ENCODE data around the gene VPS13D.
"Not testable (repeated sequence)": the region's sequence is repeated elsewhere in the genome, so short reads cannot be mapped to it uniquely, and the experiment has no call there.

Gene VPS13D

GRCh38 chr1:12530462-12531178 lies 300.8 kb downstream of the VPS13D start:
- DNase-seq (ENCODE audit: extremely low read depth in 1 of 2, low read depth in 1 of 2), result no peak

GRCh38 chr1:12531179-12531499 lies 301.3 kb downstream of the VPS13D start:
- DNase-seq (ENCODE audit: extremely low read depth in 1 of 2, low read depth in 1 of 2), result no peak

- DNase-seq (ENCODE audit: extremely low read depth in 1 of 2, low read depth in 1 of 2), result no peak
Measured at GRCh38 chr1:12532405-12533315, 302.8 kb downstream of the VPS13D start.

- no peak for DNase-seq (ENCODE audit: extremely low read depth in 1 of 2, low read depth in 1 of 2)
Measured at GRCh38 chr1:12536023-12536639, 306.3 kb downstream of the VPS13D start.

GRCh38 chr1:12537294-12537693 lies 307.5 kb downstream of the VPS13D start:
- DNase-seq (ENCODE audit: extremely low read depth in 1 of 2, low read depth in 1 of 2), result no peak

GRCh38 chr1:12537906-12538461 lies 308.2 kb downstream of the VPS13D start:
- no peak for DNase-seq (ENCODE audit: extremely low read depth in 1 of 2, low read depth in 1 of 2)

- DNase-seq (ENCODE audit: extremely low read depth in 1 of 2, low read depth in 1 of 2), result not testable (repeated sequence)
Measured at GRCh38 chr1:12538536-12538935, 308.7 kb downstream of the VPS13D start.

- DNase-seq (ENCODE audit: extremely low read depth in 1 of 2, low read depth in 1 of 2), result no peak
Measured at GRCh38 chr1:12539320-12539704, 309.5 kb downstream of the VPS13D start.

- no peak for DNase-seq (ENCODE audit: extremely low read depth in 1 of 2, low read depth in 1 of 2)
Measured at GRCh38 chr1:12539705-12540579, 310.1 kb downstream of the VPS13D start.

GRCh38 chr1:12540580-12541273 lies 310.9 kb downstream of the VPS13D start:
- DNase-seq (ENCODE audit: extremely low read depth in 1 of 2, low read depth in 1 of 2), result no peak

- DNase-seq (ENCODE audit: extremely low read depth in 1 of 2, low read depth in 1 of 2), result no peak
Measured at GRCh38 chr1:12541274-12542137, 311.7 kb downstream of the VPS13D start.

GRCh38 chr1:12542138-12542465 lies 312.3 kb downstream of the VPS13D start:
- no peak for DNase-seq (ENCODE audit: extremely low read depth in 1 of 2, low read depth in 1 of 2)

- DNase-seq (ENCODE audit: extremely low read depth in 1 of 2, low read depth in 1 of 2), result no peak
Measured at GRCh38 chr1:12542616-12543592, 313.1 kb downstream of the VPS13D start.

- no peak for DNase-seq (ENCODE audit: extremely low read depth in 1 of 2, low read depth in 1 of 2)
Measured at GRCh38 chr1:12543740-12544154, 313.9 kb downstream of the VPS13D start.

GRCh38 chr1:12544357-12544756 lies 314.5 kb downstream of the VPS13D start:
- no peak for DNase-seq (ENCODE audit: extremely low read depth in 1 of 2, low read depth in 1 of 2)

- DNase-seq (ENCODE audit: extremely low read depth in 1 of 2, low read depth in 1 of 2), result no peak
Measured at GRCh38 chr1:12544992-12545391, 315.2 kb downstream of the VPS13D start.

- no peak for DNase-seq (ENCODE audit: extremely low read depth in 1 of 2, low read depth in 1 of 2)
Measured at GRCh38 chr1:12546771-12547585, 317.1 kb downstream of the VPS13D start.

All from activated CD8-positive, alpha-beta memory T cell treated with anti-CD3 and anti-CD28 coated beads for 1 hour (primary cell).